CD4-positive, alpha-beta T cell treated with Interleukin-6 for 4 hours (primary cell): ENCODE data around the gene MSMB.
"Not testable (repeated sequence)": the region's sequence is repeated elsewhere in the genome, so short reads cannot be mapped to it uniquely, and the experiment has no call there.

ENCODE experiments used
- DNase-seq: peaks from one replicate; pipeline ENCODE4 v3.0.0-alpha.2; 2020; ENCODE audit warnings: mixed read lengths

MSMB gene

DNA sequence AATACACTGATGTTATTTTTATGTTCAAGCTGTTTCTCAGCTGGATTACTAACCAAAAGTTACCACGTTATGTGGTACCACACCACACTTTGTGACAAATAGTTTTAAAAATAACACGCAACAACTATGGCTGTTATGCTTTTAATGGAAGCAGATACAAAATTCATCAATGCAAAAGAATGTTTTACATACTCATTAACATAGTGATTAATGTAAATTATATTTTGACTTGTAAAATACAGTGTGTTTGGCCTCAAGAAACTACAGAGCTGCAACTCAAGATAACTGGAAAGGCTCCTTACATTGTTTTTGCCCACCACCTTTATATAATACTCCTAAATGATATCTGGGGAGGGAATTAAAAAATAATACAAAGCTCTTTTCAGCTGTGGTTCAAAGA is 41.1 kb downstream of the MSMB start:
- no peak for DNase-seq

DNA sequence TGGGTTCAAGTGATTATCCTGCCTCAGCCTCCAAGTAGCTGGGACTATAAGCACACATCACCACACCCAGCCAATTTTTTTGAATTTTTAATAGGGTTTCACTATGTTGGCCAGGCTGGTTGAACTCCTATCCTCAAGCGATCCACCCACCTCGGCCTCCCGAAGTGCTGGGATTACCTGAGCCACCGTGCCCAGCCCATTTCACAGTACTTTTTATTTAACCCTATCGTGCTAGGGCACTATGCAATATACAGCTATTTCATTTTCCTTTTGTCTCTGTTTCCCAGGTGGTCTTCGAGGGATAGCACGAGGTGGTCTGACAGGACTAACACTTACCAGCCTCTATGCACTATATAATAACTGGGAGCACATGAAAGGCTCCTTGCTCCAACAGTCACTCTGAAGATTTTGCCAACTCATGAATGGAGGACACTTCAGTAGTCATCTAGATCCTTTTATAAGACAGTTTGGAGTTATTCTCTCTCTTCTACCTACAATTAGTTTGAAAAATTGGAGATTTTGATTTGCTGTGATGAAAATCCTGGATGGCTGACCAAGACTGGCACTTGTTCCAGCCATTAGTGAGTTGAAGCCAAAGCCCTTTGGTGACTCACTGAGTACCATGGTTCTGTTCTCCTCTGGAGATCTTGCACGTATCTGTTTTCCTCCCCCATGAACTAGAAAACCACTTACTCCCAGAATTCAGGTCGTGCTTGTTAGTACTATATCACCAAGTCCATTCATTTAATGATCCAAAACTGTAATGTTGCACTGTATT is 43.0 kb downstream of the MSMB start:
- DNase-seq = no peak

DNA sequence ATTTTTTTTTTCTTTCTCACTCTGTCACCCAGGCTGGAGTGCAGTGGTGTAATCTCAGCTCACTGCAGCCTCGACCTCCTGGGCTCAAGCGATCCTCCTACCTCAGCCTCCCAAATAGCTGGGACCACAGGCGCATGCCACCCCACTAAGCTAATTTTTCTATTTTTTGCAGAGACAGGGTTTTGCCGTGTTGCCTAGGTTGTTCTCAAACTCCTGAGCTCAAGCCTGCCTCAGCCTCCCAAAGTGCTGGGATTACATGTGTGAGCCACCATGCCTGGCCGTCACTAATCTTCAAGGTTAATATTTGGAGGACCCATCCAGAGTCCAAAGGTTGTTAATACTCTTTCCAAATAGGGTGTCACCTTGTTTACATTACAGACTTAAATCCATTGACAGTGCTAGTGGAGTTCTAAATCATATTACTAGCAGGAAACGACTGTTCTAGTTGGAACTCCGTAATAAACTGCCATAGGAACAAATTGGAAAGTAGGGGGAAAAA is 43.8 kb downstream of the MSMB start:
- DNase-seq = not testable (repeated sequence)

DNA sequence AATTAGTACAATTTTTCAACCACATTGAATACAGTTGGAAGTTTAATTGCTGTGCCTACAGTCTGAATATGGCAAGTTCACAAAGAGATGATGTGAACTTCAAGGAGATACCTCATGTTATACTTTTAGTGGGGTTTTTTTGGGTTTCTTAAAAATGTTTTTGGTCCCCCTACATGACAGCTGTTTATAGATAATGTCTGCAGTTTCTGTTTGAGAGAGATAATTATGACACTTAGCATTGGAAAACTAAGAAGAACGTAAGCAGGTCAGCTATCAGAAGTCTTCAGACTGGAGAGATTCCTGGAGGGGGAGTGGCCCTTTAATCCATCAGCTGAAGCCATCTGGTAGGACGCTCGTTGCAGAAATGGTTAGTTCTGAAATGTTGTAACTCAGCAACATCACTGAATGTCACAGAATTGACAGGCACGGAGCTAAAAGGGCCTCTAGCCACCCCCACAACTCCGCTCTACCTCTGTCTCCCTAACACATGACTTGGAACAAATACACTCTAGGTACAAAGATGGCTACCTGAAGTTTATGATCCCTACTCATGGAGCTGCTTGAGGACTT is 44.8 kb downstream of the MSMB start:
- no peak for DNase-seq

DNA sequence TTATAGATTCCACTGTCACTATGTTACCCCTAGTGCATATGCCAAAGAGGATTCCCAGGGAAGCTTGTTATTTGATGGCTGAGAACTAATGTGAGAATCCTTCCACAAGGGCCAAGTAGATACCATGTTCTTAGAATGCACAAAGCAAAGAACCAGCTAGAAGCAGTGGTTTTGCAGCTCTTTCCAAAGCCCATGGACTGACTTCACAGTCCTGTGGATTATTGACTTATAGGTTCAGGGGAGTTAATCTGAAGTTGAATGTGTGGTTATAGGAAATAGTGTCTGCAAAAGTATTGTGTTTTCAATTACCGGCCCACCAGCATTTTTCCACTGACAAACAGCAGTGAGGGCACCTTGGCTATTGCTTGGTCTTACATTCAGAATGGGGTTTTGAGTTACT is 45.5 kb downstream of the MSMB start:
- no peak for DNase-seq

DNA sequence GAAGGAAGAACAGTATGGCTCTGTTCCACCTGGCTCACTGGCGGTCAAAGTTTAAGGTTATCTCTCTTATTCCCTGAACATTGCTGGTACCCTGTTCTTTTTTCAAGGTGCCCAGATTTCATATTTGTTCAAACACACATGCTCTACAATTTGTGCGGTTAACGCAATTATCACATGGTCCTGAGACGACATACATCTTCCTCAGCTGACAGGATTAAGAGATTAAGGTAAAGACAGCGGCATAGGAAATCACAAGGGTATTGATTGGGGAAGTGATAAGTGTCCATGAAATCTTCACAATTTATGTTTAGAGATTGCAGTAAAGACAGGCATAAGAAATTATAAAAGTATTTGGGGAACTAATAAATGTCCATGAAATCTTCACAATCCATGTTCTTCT is 46.1 kb downstream of the MSMB start:
- DNase-seq = not testable (repeated sequence)

DNA sequence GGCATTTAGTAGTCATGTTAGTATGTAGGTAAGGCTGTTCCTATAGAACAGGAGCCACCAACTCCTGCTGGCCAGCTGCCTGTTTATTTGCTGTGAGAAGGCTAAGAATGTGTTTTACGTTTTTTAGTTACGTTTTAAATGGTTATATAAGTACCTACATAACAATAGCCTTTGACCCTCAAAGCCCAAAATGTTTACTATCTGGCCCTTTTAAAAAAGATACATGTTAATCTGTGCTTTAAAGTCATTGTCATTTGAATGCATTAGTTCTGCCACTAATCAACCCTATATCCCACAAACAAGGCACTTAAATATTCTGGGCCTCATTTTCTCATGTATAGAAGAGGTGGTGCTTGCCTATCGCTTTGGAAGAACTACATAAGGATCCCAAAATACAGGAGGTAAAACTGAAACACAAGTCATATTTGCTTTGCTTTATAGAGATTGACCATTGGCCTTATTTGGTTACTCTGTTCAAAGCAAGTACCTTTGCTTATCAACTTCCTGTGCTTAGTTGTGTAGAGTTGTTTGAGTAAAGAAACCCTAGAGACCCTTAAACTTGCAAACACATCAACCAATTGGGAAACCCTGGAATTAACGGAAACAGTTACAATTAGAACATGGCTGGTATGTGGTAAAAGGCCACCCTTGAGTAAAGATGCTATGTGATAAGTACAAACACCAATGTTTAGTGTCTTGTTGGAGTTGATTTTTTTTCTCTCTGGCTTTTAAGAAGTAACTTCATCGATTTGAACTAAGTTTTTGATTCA is 47.9 kb downstream of the MSMB start:
- no peak for DNase-seq

DNA sequence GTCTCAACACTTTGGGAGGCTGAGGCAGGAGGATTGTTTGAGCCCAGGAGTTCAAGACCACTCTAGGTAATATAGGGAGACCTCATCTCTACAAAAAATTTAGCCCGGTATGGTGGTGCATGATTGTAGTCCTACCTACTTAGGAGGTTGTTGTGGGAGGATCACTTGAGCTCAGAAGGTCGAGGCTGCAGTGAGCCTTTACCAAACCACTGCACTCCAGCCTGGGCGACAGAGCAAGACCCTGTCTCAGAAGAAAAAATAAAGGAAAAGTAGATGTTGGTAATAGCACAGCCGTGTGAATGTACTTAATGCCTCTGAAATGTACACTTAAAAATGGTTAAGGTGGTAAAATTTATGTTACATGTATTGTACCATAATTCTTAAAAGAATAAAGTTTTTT is 48.5 kb downstream of the MSMB start:
- DNase-seq = no peak

DNA sequence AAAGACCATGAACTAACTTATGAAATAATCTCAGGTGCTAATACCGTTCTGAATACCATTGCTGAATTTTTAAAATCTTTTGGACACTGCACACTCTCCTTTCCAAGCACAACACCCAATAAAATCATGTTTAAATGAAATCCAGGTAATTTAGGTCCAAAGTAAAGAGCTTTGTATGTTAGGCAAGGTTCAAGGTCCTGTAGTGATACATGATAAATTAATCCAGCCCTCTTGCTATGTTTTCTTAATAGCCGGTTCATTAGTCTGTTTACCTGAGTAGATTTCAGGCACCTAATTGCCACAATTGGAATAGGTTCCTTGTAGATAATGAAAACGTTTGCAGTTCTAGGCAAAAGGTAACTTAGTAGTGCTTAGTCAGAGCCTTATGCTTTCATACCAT is 60.5 kb downstream of the MSMB start:
- not testable (repeated sequence) for DNase-seq

DNA sequence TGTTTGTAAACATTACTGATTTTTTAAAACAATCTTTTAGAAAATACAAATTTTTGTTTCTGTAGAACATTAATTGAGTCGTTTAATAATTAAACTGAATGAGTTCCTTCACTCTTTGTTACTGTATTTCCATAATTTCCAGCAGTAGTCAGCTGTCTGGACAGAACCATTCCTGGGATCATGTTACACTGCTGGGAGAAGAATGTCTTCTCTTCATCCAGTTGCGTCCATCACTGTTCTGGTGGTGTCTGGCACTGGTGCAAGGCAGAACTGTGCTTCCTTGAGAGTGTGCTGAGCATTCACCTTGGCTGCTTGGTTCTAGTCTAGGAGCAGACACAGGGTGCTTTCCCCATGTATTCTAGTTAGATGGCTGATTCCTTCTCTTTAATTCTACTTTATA is 61.6 kb downstream of the MSMB start:
- DNase-seq = not testable (repeated sequence)

DNA sequence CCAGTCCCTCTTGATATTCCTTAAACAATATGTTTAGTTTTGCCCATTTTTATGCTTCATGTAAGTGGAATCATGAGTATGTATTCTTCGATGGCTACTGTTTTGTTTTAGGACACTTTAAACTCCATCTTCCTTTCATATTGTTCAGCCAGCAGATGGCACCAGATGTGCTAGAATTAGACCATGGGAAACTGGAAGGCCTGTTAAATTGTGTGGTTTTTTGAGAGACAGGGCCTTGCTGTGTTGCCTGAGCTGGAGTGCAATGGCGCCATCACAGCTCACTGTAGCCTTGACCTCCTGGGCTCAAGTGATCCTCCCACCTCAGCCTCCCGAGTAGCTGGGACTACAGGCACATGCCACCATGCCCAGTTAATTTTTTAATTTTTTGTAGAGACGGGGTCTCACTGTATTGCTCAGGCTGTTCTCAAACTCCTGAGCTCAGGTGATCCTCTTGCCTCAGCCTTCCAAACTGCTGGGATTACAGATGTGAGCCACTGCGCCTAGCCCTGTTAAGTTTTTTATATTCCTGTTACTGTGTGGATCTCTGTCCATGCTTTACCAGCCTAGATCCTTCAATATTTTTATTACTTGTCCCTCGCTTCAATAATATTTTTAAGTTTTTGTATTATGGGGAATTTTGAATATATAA is 62.4 kb downstream of the MSMB start:
- peak; percentile 42 for DNase-seq
